IPS DF 6.9 (cell line): Measurements from ENCODE around the gene HEATR1.
"Not testable (repeated sequence)": the region's sequence is repeated elsewhere in the genome, so short reads cannot be mapped to it uniquely, and the experiment has no call there.

ENCODE experiments used
- DNase-seq: peaks from one replicate; pipeline ENCODE4 v3.0.0-alpha.2; 2013; ENCODE audit warnings: low read depth, low spot score
- H3K27ac ChIP-seq: one replicate; pipeline ENCODE4 v1.5.1; 2013; ENCODE audit warnings: low read length, control low read depth
- H3K27me3 ChIP-seq: 2 replicates; pipeline ENCODE4 v1.6.1; 2013; ENCODE audit warnings: mild to moderate bottlenecking, low read length; ENCODE audit not compliant: control insufficient read depth, insufficient read depth
- H3K36me3 ChIP-seq: 2 replicates; pipeline ENCODE4 v1.6.1; 2013; ENCODE audit warnings: low read length; ENCODE audit not compliant: control insufficient read depth, insufficient read depth
- H3K4me1 ChIP-seq: 2 replicates; pipeline ENCODE4 v1.6.1; 2013; ENCODE audit warnings: low read length; ENCODE audit not compliant: control insufficient read depth, insufficient read depth
- H3K4me3 ChIP-seq: 2 replicates; pipeline ENCODE4 v1.5.1; 2013; ENCODE audit warnings: mild to moderate bottlenecking, low read length
- H3K9me3 ChIP-seq: 2 replicates; pipeline ENCODE4 v1.6.1; 2013; ENCODE audit warnings: low read length, inconsistent platforms; ENCODE audit not compliant: control insufficient read depth, insufficient read depth
- WGBS: extraction: QIAGEN DNeasy Blood & Tissue Kit; methylation state at CpG from one replicate; pipeline ENCODE4 v1.1.7; 2013; ENCODE audit warnings: mixed read lengths, missing lambda C conversion rate; ENCODE audit not compliant: insufficient read length, insufficient coverage; 5-methylcytosine and 5-hydroxymethylcytosine counted together

Gene HEATR1

GRCh38 chr1:236622407-236622806, 18.1 kb upstream of the HEATR1 start:
- no peaks in the 10 kb centered on the region for H3K9me3 ChIP-seq
- no peak overlapping the region for H3K4me3 ChIP-seq
- H3K27ac ChIP-seq = no peak overlapping the region
- H3K36me3 ChIP-seq = no peaks in the 10 kb centered on the region
- no peak for DNase-seq
- WGBS = no CpG with 5 or more reads among the region's 3 CpGs
- H3K4me1 ChIP-seq = no peaks in the 10 kb centered on the region
- no peaks in the 10 kb centered on the region for H3K27me3 ChIP-seq

DNA sequence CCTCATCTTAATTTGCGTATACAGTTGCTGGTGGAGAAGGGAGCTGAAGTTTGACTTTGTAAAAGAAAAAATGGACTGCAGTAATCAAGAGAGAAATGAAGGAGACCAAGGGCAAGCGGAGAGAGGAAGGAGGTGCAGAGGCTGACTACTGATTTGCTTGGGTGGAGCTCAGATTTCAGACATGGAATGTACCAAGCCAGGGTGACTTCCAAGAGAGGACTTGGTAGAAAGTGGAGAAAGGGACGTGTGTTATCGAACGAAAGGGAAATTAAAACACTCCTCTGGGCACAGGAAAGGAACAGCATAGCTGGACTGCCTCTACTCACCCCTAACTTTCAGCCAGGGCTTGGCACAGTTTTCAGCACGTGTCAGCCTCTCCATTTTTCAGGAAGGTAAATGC, 15.1 kb upstream of the HEATR1 start:
- no peak for DNase-seq
- no peak overlapping the region for H3K4me3 ChIP-seq
- no peaks in the 10 kb centered on the region for H3K36me3 ChIP-seq
- H3K9me3 ChIP-seq = no peaks in the 10 kb centered on the region
- no peak overlapping the region for H3K27ac ChIP-seq
- H3K27me3 ChIP-seq = no peaks in the 10 kb centered on the region
- WGBS = no CpG with 5 or more reads among the region's 6 CpGs
- H3K4me1 ChIP-seq = no peaks in the 10 kb centered on the region

- no peak for DNase-seq
- no peaks in the 10 kb centered on the region for H3K9me3 ChIP-seq
- H3K27me3 ChIP-seq = no peaks in the 10 kb centered on the region
- H3K36me3 ChIP-seq = no peaks in the 10 kb centered on the region
- no peak overlapping the region for H3K4me3 ChIP-seq
- WGBS = no CpG with 5 or more reads among the region's 5 CpGs
- no peaks in the 10 kb centered on the region for H3K4me1 ChIP-seq
- H3K27ac ChIP-seq = no peak overlapping the region
Measured at GRCh38 chr1:236618507-236618906, 14.2 kb upstream of the HEATR1 start.

- H3K36me3 ChIP-seq = no peaks in the 10 kb centered on the region
- no CpG with 5 or more reads among the region's 12 CpGs for WGBS
- no peak for DNase-seq
- H3K9me3 ChIP-seq = no peaks in the 10 kb centered on the region
- H3K4me1 ChIP-seq = no peaks in the 10 kb centered on the region
- H3K4me3 ChIP-seq = no peak overlapping the region
- H3K27ac ChIP-seq = no peak overlapping the region
- H3K27me3 ChIP-seq = no peaks in the 10 kb centered on the region
Measured at GRCh38 chr1:236615399-236616148, 11.3 kb upstream of the HEATR1 start.

DNA sequence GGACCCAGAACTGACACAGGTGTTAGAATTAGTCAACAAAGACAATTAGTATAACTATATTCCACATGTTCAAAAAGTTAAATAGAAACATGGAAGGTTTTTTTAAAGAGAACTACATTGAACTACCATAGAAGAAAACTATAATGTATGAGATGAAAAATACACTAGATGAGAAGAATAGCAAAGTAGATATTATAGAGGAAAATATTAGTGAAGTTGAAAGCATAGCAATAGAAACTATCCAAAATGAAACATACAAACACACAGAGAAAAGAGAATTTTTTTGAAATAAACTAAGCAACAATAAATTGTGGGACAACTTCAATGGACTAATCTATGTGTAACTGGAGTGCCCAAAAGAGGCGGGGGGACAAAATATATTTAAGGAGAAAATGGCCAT, 8.0 kb upstream of the HEATR1 start:
- no peak for DNase-seq

DNA sequence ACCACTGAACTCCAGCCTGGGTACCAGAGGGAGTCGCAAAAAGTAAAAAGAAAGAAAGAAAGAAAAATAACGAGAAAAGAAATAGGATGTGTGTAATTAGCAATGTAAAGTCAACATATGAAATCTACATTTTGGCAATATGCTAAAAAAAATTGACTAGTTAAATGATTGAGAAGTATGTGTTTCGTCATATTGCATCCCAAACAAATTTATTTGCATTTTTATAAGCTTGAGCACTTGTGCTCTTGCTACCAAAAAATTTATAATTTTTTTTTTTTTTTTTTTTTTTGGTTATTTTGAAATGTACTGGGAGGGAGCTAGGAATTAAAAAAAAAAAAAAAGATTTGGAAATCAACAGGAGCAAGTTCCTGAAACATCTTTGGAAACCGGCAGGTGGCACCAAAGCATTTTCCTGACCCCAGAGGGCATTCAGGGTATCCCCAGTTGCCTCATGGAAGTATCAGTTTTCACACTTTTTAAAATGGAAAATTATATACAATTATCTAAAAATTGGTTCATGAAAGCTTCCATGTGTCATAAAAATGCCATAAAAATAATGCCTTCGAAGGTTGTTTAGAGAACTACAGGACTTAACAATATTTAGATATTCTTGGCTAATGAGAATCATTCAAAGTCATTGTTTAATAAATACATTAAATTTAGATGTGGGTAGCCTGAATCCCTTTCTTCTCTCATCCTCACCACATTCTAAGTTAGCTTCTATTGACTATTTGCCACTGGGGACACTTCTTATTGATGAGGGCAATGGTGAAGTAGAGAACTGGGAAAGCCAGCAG, 4.8 kb upstream of the HEATR1 start:
- H3K36me3 ChIP-seq = no peaks in the 10 kb centered on the region
- H3K27me3 ChIP-seq = no peaks in the 10 kb centered on the region
- DNase-seq = peak; percentile 45
- H3K4me1 ChIP-seq = no peaks in the 10 kb centered on the region
- H3K4me3 ChIP-seq = no peak overlapping the region
- no CpG with 5 or more reads among the region's 5 CpGs for WGBS
- H3K9me3 ChIP-seq = no peaks in the 10 kb centered on the region
- H3K27ac ChIP-seq = no peak overlapping the region

More for the DNA sequence above, 8.0 kb upstream of the HEATR1 start:
- WGBS = no CpG with 5 or more reads among the region's 1 CpG
- H3K36me3 ChIP-seq = no peaks in the 10 kb centered on the region
- H3K4me1 ChIP-seq = no peaks in the 10 kb centered on the region
- H3K9me3 ChIP-seq = no peaks in the 10 kb centered on the region
- no peak overlapping the region for H3K4me3 ChIP-seq
- no peaks in the 10 kb centered on the region for H3K27me3 ChIP-seq
- H3K27ac ChIP-seq = no peak overlapping the region

GRCh38 chr1:236607597-236607996, 3.3 kb upstream of the HEATR1 start:
- not testable (repeated sequence) for H3K27me3 ChIP-seq, H3K4me1 ChIP-seq, H3K36me3 ChIP-seq, H3K9me3 ChIP-seq, H3K27ac ChIP-seq, H3K4me3 ChIP-seq, DNase-seq
- WGBS = no CpG with 5 or more reads among the region's 10 CpGs

GRCh38 chr1:236604905-236605806, 840 bp upstream of the HEATR1 start:
- Histone ChIP-seq H3K9me3 (no peaks in the 10 kb centered on the region), H3K4me1 (no peaks in the 10 kb centered on the region), H3K27ac (no peak overlapping the region), H3K27me3 (no peaks in the 10 kb centered on the region), H3K36me3 (no peaks in the 10 kb centered on the region; the same call in 1 of the 2 replicates), H3K4me3 (peak overlapping the region; percentile 85; the same call in 1 of the 2 replicates)
- no peak for DNase-seq
- no CpG with 5 or more reads among the region's 34 CpGs for WGBS

DNA sequence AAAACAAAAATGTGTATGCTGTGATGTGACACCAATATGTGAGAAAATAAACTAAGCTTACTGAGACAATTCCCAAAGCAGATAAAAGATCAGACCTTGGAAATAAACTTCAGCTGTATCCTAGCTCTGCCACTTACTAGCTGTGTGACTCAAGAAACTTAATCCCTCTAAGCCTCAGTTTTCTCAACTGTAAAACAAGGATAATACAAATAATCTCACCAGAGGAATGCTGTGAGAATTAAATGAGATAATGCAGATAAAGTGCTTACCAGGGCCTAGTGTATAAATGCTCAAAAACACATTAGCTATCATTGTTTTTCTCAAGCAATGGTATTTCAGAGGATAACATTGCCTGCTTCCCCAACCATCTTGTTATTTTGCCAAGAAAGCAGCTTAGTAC, 2.1 kb downstream of the HEATR1 start:
- Histone ChIP-seq H3K27me3 (no peaks in the 10 kb centered on the region), H3K27ac (no peak overlapping the region), H3K36me3 (no peaks in the 10 kb centered on the region; the same call in 1 of the 2 replicates), H3K4me3 (no peak overlapping the region), H3K4me1 (no peaks in the 10 kb centered on the region), H3K9me3 (no peaks in the 10 kb centered on the region)
- no peak for DNase-seq

GRCh38 chr1:236590553-236591150, 13.7 kb downstream of the HEATR1 start:
- DNase-seq = no peak
- WGBS = no CpG with 5 or more reads among the region's 2 CpGs
- no peak overlapping the region for H3K27ac ChIP-seq
- no peaks in the 10 kb centered on the region for H3K9me3 ChIP-seq
- H3K4me3 ChIP-seq = no peak overlapping the region
- peaks cover 7% of the 10 kb centered on the region; the same call in 1 of the 2 replicates for H3K36me3 ChIP-seq
- no peaks in the 10 kb centered on the region for H3K27me3 ChIP-seq
- no peaks in the 10 kb centered on the region for H3K4me1 ChIP-seq
